NCI-H1092 (cell line): Measurements from ENCODE around the gene VPS13C.

Source experiments
- DNase-seq: peaks from one replicate; lab custom pipeline; 2025; lab: John Stamatoyannopoulos, UW

The VPS13C gene

GRCh38 chr15:61861962-61862361 is 198.3 kb downstream of the VPS13C start:
- DNase-seq: no peak

- no peak for DNase-seq
Measured at GRCh38 chr15:61857169-61857829, 202.9 kb downstream of the VPS13C start.

- DNase-seq: no peak
Measured at GRCh38 chr15:61856295-61856694, 204.0 kb downstream of the VPS13C start.

GRCh38 chr15:61853195-61853594 is 207.1 kb downstream of the VPS13C start:
- DNase-seq: no peak

- no peak for DNase-seq
Measured at GRCh38 chr15:61851955-61852354, 208.3 kb downstream of the VPS13C start.

- no peak for DNase-seq
Measured at GRCh38 chr15:61849447-61849846, 210.8 kb downstream of the VPS13C start.

- DNase-seq: no peak
Measured at GRCh38 chr15:61841466-61841865, 218.8 kb downstream of the VPS13C start.

- DNase-seq: no peak
Measured at GRCh38 chr15:61840090-61840489, 220.2 kb downstream of the VPS13C start.

- DNase-seq: no peak
Measured at GRCh38 chr15:61839546-61839945, 220.7 kb downstream of the VPS13C start.

- DNase-seq: peak; percentile 5
Measured at GRCh38 chr15:61835496-61836106, 224.6 kb downstream of the VPS13C start.

GRCh38 chr15:61835029-61835428 is 225.2 kb downstream of the VPS13C start:
- DNase-seq: no peak

- peak; percentile 21 for DNase-seq
Measured at GRCh38 chr15:61834076-61834697, 226.1 kb downstream of the VPS13C start.

GRCh38 chr15:61832223-61832622 is 228.0 kb downstream of the VPS13C start:
- no peak for DNase-seq

- DNase-seq: no peak
Measured at GRCh38 chr15:61831505-61831921, 228.7 kb downstream of the VPS13C start.

- DNase-seq: no peak
Measured at GRCh38 chr15:61830536-61831330, 229.5 kb downstream of the VPS13C start.

- DNase-seq: no peak
Measured at GRCh38 chr15:61829514-61829889, 230.7 kb downstream of the VPS13C start.

- no peak for DNase-seq
Measured at GRCh38 chr15:61828860-61829513, 231.3 kb downstream of the VPS13C start.

GRCh38 chr15:61828008-61828407 is 232.2 kb downstream of the VPS13C start:
- no peak for DNase-seq

- DNase-seq: no peak
Measured at GRCh38 chr15:61827131-61827530, 233.1 kb downstream of the VPS13C start.

GRCh38 chr15:61824291-61824690 is 236.0 kb downstream of the VPS13C start:
- no peak for DNase-seq

GRCh38 chr15:61822511-61822910 is 237.7 kb downstream of the VPS13C start:
- DNase-seq: no peak

- no peak for DNase-seq
Measured at GRCh38 chr15:61820951-61821350, 239.3 kb downstream of the VPS13C start.
